ENCODE results near the gene EFCAB10. TPM values are rescaled to one million over a fixed set of nuclear protein-coding genes. Genes with fewer than 3 reads are reported as not detected.
"Not testable (repeated sequence)": the region's sequence is repeated elsewhere in the genome, so short reads cannot be mapped to it uniquely, and the experiment has no call there.

EFCAB10 gene
- polyA plus RNA-seq, 1 donor from 2014 or later: not detected

GRCh38 chr7:105611856-105612775, 30.8 kb upstream of the EFCAB10 start:
- H3K27ac Mint-ChIP-seq: peak overlapping the region in 1 of 3 donors; percentile 4
- H3K36me3 Mint-ChIP-seq: peaks cover 18% of the 10 kb centered on the region
- H3K9me3 Mint-ChIP-seq: no peaks in the 10 kb centered on the region
- peaks cover 0 to 2% (median 0%) of the 10 kb centered on the region in 3 donors for H3K4me1 Mint-ChIP-seq
- no peaks in the 10 kb centered on the region for H3K27me3 Mint-ChIP-seq
- H3K4me3 Mint-ChIP-seq: no peak overlapping the region

- no peaks in the 10 kb centered on the region for H3K27me3 Mint-ChIP-seq
- peaks cover 0 to 2% (median 0%) of the 10 kb centered on the region in 3 donors for H3K4me1 Mint-ChIP-seq
- no peaks in the 10 kb centered on the region for H3K9me3 Mint-ChIP-seq
- H3K27ac Mint-ChIP-seq: no peak overlapping the region
- H3K36me3 Mint-ChIP-seq: peaks cover 22% of the 10 kb centered on the region
- H3K4me3 Mint-ChIP-seq: peak overlapping the region in 1 of 4 donors; percentile 43
Observed at GRCh38 chr7:105610165-105610930, 29.1 kb upstream of the EFCAB10 start.

- Mint-ChIP-seq H3K27ac (peak overlapping the region in 1 of 3 donors; percentile 33), H3K4me1 (no peaks in the 10 kb centered on the region), H3K9me3 (no peaks in the 10 kb centered on the region), H3K4me3 (no peak overlapping the region), H3K36me3 (peaks cover 4% of the 10 kb centered on the region), H3K27me3 (no peaks in the 10 kb centered on the region)
Observed at GRCh38 chr7:105602325-105603305, 21.3 kb upstream of the EFCAB10 start.

- Mint-ChIP-seq H3K27me3 (no peaks in the 10 kb centered on the region), H3K4me1 (peaks cover 0 to 10% (median 2%) of the 10 kb centered on the region in 3 donors), H3K9me3 (no peaks in the 10 kb centered on the region), H3K4me3 (no peak overlapping the region), H3K36me3 (no peaks in the 10 kb centered on the region), H3K27ac (peak overlapping the region in 1 of 3 donors; percentile 11)
Observed at GRCh38 chr7:105600720-105601550, 19.6 kb upstream of the EFCAB10 start.

GRCh38 chr7:105599551-105599950, 18.3 kb upstream of the EFCAB10 start:
- H3K9me3 Mint-ChIP-seq: no peaks in the 10 kb centered on the region
- no peak overlapping the region for H3K27ac Mint-ChIP-seq
- no peaks in the 10 kb centered on the region for H3K27me3 Mint-ChIP-seq
- no peak overlapping the region for H3K4me3 Mint-ChIP-seq
- H3K36me3 Mint-ChIP-seq: no peaks in the 10 kb centered on the region
- peaks cover 0 to 10% (median 2%) of the 10 kb centered on the region in 3 donors for H3K4me1 Mint-ChIP-seq

- peaks cover 0 to 12% (median 2%) of the 10 kb centered on the region in 3 donors for H3K4me1 Mint-ChIP-seq
- H3K9me3 Mint-ChIP-seq, H3K4me3 Mint-ChIP-seq, H3K27ac Mint-ChIP-seq, H3K36me3 Mint-ChIP-seq, H3K27me3 Mint-ChIP-seq: not testable (repeated sequence)
Observed at GRCh38 chr7:105599080-105599479, 17.8 kb upstream of the EFCAB10 start.

- no peaks in the 10 kb centered on the region for H3K36me3 Mint-ChIP-seq
Observed at GRCh38 chr7:105596866-105597265, 15.6 kb upstream of the EFCAB10 start.

GRCh38 chr7:105594034-105594433, 12.7 kb upstream of the EFCAB10 start:
- Mint-ChIP-seq H3K36me3 (no peaks in the 10 kb centered on the region), H3K4me3 (peak overlapping the region; percentile 70 to 80 (median 74)), H3K9me3 (no peaks in the 10 kb centered on the region), H3K27ac (peak overlapping the region in 2 of 3 donors; percentile 69 to 91), H3K4me1 (peaks cover 13 to 32% (median 15%) of the 10 kb centered on the region in 3 donors), H3K27me3 (no peaks in the 10 kb centered on the region)

More at GRCh38 chr7:105596866-105597265, 15.6 kb upstream of the EFCAB10 start:
- no peaks in the 10 kb centered on the region for H3K27me3 Mint-ChIP-seq
- peak overlapping the region in 1 of 4 donors; percentile 3 for H3K4me3 Mint-ChIP-seq
- H3K9me3 Mint-ChIP-seq: no peaks in the 10 kb centered on the region
- H3K27ac Mint-ChIP-seq: peak overlapping the region in 1 of 3 donors; percentile 3
- peaks cover 4 to 25% (median 10%) of the 10 kb centered on the region in 3 donors for H3K4me1 Mint-ChIP-seq

- Mint-ChIP-seq H3K36me3 (peaks cover 2% of the 10 kb centered on the region), H3K9me3 (no peaks in the 10 kb centered on the region), H3K27me3 (no peaks in the 10 kb centered on the region), H3K27ac (peak overlapping the region in 1 of 3 donors; percentile 91), H3K4me1 (peaks cover 27 to 43% (median 33%) of the 10 kb centered on the region in 3 donors), H3K4me3 (peak overlapping the region in 1 of 4 donors; percentile 56)
Observed at GRCh38 chr7:105591522-105591921, 10.2 kb upstream of the EFCAB10 start.

- no peaks in the 10 kb centered on the region for H3K9me3 Mint-ChIP-seq
- peaks cover 2% of the 10 kb centered on the region for H3K36me3 Mint-ChIP-seq
- no peak overlapping the region for H3K4me3 Mint-ChIP-seq
- no peaks in the 10 kb centered on the region for H3K27me3 Mint-ChIP-seq
- peaks cover 32 to 48% (median 37%) of the 10 kb centered on the region in 3 donors for H3K4me1 Mint-ChIP-seq
- H3K27ac Mint-ChIP-seq: no peak overlapping the region
Observed at GRCh38 chr7:105590793-105591192, 9.5 kb upstream of the EFCAB10 start.

- Mint-ChIP-seq H3K9me3 (no peaks in the 10 kb centered on the region), H3K4me3 (peak overlapping the region in 3 of 4 donors; percentile 5 to 83 (median 39)), H3K27ac (peak overlapping the region in 2 of 3 donors; percentile 25 to 50), H3K27me3 (no peaks in the 10 kb centered on the region), H3K36me3 (peaks cover 2% of the 10 kb centered on the region), H3K4me1 (peaks cover 32 to 56% (median 39%) of the 10 kb centered on the region in 3 donors)
Observed at GRCh38 chr7:105589356-105590077, 8.2 kb upstream of the EFCAB10 start.

GRCh38 chr7:105587909-105588635, 6.8 kb upstream of the EFCAB10 start:
- H3K36me3 Mint-ChIP-seq: peaks cover 2% of the 10 kb centered on the region
- H3K27ac Mint-ChIP-seq: peak overlapping the region in 2 of 3 donors; percentile 14 to 82
- H3K4me3 Mint-ChIP-seq: peak overlapping the region in 3 of 4 donors; percentile 40 to 89 (median 78)
- peaks cover 26 to 43% (median 35%) of the 10 kb centered on the region in 3 donors for H3K4me1 Mint-ChIP-seq
- peaks cover 0 to 3% (median 0%) of the 10 kb centered on the region in 3 donors for H3K9me3 Mint-ChIP-seq
- no peaks in the 10 kb centered on the region for H3K27me3 Mint-ChIP-seq

Measured in IgD-negative memory B cell (primary cell).